Skeletal muscle satellite cell (primary cell): ENCODE measurements around the gene CCR3.

Source experiments
- H3K27me3 ChIP-seq: 2 replicates; pipeline ENCODE4 v1.7.0; 2013; ENCODE audit warnings: low read length; ENCODE audit not compliant: control insufficient read depth, insufficient read depth
- H3K36me3 ChIP-seq: 2 replicates; pipeline ENCODE4 v1.7.0; 2013; ENCODE audit warnings: mild to moderate bottlenecking, control low read depth, low read length; ENCODE audit not compliant: insufficient read depth
- H3K4me1 ChIP-seq: 2 replicates; pipeline ENCODE4 v1.7.0; 2013; ENCODE audit warnings: low read length; ENCODE audit not compliant: control insufficient read depth, insufficient read depth
- H3K4me2 ChIP-seq: 2 replicates; pipeline ENCODE4 v1.7.0; 2013; ENCODE audit warnings: mild to moderate bottlenecking, low read length
- H3K4me3 ChIP-seq: 2 replicates; pipeline ENCODE4 v1.7.0; 2013; ENCODE audit warnings: low read length
- H3K9ac ChIP-seq: 2 replicates; pipeline ENCODE4 v1.7.0; 2013; ENCODE audit warnings: mild to moderate bottlenecking, low read depth, low read length, moderate library complexity
- H3K9me3 ChIP-seq: replicated peaks from 2 replicates; pipeline ENCODE4 v1.7.0; 2013; ENCODE audit warnings: mild to moderate bottlenecking, control low read depth, low read length

Gene CCR3

DNA sequence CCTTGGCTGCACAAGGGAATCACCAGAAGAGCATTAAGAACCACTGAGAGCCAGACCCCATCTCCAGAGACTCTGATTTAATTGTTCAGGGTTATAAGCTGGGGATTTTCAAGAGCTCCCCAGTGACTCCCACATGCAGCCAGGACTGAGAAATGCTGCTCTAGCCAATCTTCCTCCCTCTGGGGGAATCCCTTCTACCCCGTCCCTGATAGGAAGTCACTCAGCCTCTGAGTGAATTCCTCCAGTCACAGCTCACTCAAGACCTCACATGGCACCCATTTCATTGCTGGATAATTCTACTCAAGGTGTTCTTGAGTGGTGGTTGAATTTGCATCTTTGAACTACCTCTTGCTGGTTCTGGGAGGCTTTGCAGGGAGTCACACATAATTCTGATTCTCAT lies 10.7 kb downstream of the CCR3 start:
- Histone ChIP-seq H3K4me2 (no peak overlapping the region), H3K9me3 (no peaks in the 10 kb centered on the region), H3K4me1 (no peaks in the 10 kb centered on the region), H3K9ac (no peak overlapping the region), H3K27me3 (peaks cover 20% of the 10 kb centered on the region), H3K4me3 (no peak overlapping the region), H3K36me3 (no peaks in the 10 kb centered on the region)

DNA sequence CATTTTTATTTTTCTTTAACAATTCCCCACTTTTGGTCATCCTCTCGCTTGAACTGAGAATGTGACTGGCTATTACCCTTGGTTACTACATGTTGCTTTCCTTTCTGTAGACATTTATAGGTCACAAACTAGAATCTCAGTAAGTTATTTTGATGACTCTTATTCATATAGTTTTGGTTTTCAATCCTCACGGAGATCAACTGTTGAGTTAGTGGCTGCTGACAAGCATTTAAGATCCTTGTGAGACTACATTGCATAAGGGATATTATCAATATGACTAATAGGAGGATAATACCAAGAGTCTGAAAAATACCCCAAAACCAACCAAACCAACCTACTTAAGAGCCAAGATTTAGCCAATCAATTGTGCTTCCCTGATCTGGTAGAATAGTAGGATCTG lies 16.3 kb downstream of the CCR3 start:
- no peaks in the 10 kb centered on the region for H3K36me3 ChIP-seq
- no peaks in the 10 kb centered on the region for H3K4me1 ChIP-seq

DNA sequence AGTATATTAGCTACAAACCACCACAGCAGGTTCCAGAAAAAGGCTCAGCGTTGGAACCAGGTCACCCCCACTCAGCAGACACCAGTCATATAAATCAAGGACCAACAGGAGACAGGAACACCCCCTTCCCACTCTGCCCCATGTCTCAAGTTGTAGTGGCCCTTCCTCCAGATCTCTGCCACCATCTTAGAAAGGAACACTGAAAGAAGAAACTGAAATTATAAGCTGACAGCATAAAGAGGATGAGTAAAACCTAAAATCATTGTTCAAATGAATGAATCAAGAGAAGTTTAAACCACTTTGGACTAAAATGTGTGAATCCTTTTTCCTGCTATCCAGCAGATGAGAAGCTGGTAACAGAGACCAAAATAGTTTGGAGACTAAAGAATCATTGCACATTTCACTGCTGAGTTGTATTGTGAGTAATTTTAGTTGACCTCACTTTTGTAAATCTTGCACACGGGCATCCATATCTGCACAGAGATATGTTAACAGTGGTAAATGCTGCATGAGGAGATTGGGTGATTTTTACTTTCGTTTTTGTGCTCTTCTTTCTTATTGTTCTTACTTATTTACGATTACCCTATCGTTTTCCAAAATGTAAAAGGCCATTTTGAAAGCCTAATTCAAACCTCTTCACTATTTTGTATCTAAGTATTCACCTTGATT lies 19.8 kb downstream of the CCR3 start:
- no peaks in the 10 kb centered on the region for H3K36me3 ChIP-seq
- no peak overlapping the region for H3K4me2 ChIP-seq
- no peak overlapping the region for H3K9ac ChIP-seq
- H3K4me1 ChIP-seq: no peaks in the 10 kb centered on the region
- no peak overlapping the region for H3K4me3 ChIP-seq
- peaks cover 14% of the 10 kb centered on the region for H3K27me3 ChIP-seq
- no peaks in the 10 kb centered on the region for H3K9me3 ChIP-seq

More for the DNA sequence above, 16.3 kb downstream of the CCR3 start:
- no peak overlapping the region for H3K4me2 ChIP-seq
- H3K9ac ChIP-seq: no peak overlapping the region
- H3K9me3 ChIP-seq: no peaks in the 10 kb centered on the region
- peaks cover 25% of the 10 kb centered on the region for H3K27me3 ChIP-seq
- no peak overlapping the region for H3K4me3 ChIP-seq

DNA sequence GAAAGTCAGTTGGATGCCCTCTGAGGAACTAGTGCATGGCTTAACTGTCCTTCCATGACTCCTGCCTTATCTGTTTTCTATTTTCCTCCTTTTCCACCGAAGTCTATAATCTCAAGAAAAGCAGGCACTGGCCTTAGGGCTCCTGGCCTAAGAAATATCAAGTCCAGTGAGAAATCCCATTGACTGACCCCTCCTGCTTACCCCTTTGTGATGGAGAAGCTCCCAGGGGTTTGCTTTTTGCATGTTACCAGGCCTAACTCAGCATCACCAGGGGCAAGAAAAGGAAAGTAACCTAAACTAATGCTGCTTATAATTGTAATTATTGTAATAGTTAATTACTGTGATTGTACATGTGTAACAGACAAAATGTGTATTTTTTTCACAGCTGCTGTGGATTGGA lies 21.7 kb downstream of the CCR3 start:
- Histone ChIP-seq H3K9ac (no peak overlapping the region), H3K36me3 (no peaks in the 10 kb centered on the region), H3K27me3 (peaks cover 10% of the 10 kb centered on the region), H3K4me3 (no peak overlapping the region), H3K9me3 (no peaks in the 10 kb centered on the region), H3K4me2 (no peak overlapping the region), H3K4me1 (no peaks in the 10 kb centered on the region)

DNA sequence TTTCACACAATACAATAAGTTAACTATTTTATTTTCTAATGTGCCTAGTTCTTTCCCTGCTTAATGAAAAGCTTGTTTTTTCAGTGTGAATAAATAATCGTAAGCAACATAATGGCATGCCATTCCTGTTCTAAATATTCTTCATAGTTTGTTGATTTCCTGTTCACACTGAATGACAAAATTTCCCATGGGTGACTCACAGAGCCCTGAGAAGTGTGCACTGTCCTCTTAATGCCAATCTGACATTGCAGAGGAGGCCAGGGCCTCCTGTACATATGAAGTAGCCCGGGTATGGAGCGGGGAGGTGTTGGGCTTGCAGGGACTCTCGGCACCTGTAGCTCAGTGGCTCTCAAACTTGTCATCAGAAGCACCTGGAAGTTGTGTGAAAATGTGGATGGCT lies 24.3 kb downstream of the CCR3 start:
- Histone ChIP-seq H3K9ac (no peak overlapping the region), H3K4me2 (no peak overlapping the region), H3K4me3 (no peak overlapping the region), H3K9me3 (no peaks in the 10 kb centered on the region), H3K36me3 (no peaks in the 10 kb centered on the region), H3K4me1 (no peaks in the 10 kb centered on the region), H3K27me3 (peaks cover 20% of the 10 kb centered on the region)

DNA sequence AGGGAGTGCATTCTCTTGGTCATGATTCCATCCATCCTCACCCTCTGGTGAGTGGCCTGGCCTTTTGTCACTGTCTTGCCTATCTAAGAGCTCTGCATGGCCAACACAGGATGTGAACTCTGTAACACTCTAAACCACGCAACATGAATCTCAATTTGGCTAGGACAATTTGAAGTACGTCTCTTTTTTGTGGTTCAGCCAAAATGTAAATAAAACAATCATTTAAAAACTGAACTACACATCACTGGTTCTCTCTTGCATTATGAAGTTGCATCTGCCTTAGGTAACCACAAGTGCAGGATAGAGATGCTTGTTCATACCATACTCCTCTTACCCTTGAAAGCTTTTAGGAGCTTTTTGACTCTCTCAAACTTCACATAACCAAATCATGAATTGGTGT lies 27.3 kb downstream of the CCR3 start:
- H3K4me2 ChIP-seq: no peak overlapping the region
- H3K4me1 ChIP-seq: no peaks in the 10 kb centered on the region
- no peak overlapping the region for H3K9ac ChIP-seq
- no peaks in the 10 kb centered on the region for H3K9me3 ChIP-seq
- peaks cover 18% of the 10 kb centered on the region for H3K27me3 ChIP-seq
- no peaks in the 10 kb centered on the region for H3K36me3 ChIP-seq
- H3K4me3 ChIP-seq: no peak overlapping the region

DNA sequence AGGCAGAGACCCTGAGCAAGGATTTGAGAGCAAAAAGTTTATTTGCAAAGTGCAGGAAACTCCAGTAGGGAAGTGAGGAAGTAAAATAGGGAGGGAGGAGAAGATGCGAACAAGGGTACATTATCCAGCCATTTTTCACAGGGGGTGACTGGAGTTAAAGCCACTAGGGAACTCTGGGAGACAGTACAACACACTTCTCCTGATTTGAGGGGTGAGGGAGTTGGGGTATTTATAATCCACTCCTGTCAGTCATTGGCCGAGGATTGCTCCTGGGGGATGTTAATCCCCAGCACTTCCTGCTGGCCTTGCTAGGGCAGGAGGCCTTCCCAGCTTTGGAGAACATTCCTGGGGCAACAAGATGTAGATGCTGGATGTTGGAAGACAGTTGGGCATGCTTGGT lies 28.2 kb downstream of the CCR3 start:
- H3K4me1 ChIP-seq: no peaks in the 10 kb centered on the region
- H3K9me3 ChIP-seq: no peaks in the 10 kb centered on the region
- no peak overlapping the region for H3K9ac ChIP-seq
- H3K36me3 ChIP-seq: no peaks in the 10 kb centered on the region
- H3K4me2 ChIP-seq: no peak overlapping the region
- H3K4me3 ChIP-seq: no peak overlapping the region
- peaks cover 18% of the 10 kb centered on the region for H3K27me3 ChIP-seq

DNA sequence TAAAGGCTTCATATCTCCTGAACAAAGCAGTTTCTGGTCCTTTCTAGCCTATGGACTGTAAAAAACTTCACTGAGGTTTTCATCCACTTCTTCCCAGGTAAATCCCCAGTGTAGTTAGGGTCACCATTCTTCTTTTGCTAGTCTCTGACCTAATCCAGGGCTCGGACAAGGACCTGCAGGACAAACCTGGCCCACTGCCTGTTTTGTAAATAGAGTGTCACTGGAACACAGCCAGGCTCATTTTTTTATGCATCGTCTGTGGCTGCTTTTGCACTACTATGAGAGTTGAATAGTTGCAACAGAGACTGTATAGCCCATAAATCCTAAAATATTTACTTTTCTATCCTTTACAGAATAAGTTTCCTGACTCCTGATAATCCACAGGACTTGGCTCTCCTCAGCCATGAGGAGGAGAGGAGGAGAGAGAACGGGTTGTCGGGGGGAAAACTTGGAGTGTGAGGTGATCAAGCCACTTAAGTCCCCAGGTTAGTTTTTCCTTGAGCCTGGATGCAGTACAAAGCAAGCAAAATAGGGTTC lies 29.0 kb downstream of the CCR3 start:
- H3K27me3 ChIP-seq: peaks cover 18% of the 10 kb centered on the region
- no peaks in the 10 kb centered on the region for H3K4me1 ChIP-seq
- H3K4me3 ChIP-seq: no peak overlapping the region
- no peak overlapping the region for H3K4me2 ChIP-seq
- H3K9ac ChIP-seq: no peak overlapping the region
- no peaks in the 10 kb centered on the region for H3K36me3 ChIP-seq
- no peaks in the 10 kb centered on the region for H3K9me3 ChIP-seq

DNA sequence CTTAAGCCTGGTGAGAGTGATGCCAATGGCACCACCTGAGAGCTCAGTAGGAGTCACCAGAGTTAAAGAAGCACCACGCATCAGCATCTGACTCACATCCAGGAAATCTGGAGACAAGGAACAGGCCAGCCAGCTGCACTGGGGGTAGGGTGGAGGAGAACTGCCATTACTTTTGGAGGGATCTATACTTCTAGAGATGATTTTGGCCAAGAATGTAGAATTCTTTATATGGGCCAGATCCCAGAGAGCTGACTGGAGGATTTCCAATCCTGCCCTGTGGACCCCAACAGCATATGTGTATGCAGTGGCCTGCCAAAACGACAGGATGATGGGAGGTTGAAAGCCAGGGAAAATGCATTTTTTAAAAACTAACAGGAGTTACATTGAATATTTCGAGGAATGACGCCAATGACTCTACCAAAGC lies 29.8 kb downstream of the CCR3 start:
- Histone ChIP-seq H3K4me1 (no peaks in the 10 kb centered on the region), H3K36me3 (no peaks in the 10 kb centered on the region)

DNA sequence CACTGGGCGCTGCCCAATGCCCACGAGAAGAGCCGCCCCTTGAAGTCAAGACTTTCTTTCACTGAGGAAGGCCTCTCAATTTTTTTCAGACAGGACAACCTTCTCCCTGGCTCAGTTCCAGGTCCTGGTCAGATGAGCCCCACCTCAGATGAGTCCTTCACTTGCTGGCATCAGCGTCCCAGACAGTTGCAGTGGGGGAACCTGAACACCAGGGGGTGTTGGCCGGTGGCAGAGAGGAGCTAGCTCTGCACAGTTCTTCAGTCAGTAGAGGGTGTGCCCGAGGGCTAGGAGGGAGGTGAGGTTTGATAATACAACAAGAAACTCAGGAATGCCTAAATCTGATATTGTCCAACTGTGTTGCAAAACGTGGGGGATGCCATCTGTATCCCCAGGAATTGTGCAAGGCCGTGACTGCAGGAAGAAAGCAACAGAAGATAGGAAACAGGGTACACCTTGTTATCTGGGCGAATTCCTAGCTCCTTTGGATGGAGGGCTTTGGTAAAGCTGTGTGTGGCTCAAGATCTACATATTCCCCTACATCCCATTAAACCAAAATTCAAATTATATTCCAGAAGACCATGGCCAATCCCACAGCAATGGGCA lies 34.3 kb downstream of the CCR3 start:
- Histone ChIP-seq H3K4me3 (no peak overlapping the region), H3K9ac (no peak overlapping the region), H3K4me2 (no peak overlapping the region), H3K27me3 (peaks cover under 1% of the 10 kb centered on the region), H3K9me3 (peaks cover 2% of the 10 kb centered on the region), H3K4me1 (no peaks in the 10 kb centered on the region), H3K36me3 (no peaks in the 10 kb centered on the region)

More for the DNA sequence above, 29.8 kb downstream of the CCR3 start:
- no peak overlapping the region for H3K4me3 ChIP-seq
- H3K27me3 ChIP-seq: peaks cover 18% of the 10 kb centered on the region
- H3K9ac ChIP-seq: no peak overlapping the region
- H3K4me2 ChIP-seq: no peak overlapping the region
- H3K9me3 ChIP-seq: no peaks in the 10 kb centered on the region

DNA sequence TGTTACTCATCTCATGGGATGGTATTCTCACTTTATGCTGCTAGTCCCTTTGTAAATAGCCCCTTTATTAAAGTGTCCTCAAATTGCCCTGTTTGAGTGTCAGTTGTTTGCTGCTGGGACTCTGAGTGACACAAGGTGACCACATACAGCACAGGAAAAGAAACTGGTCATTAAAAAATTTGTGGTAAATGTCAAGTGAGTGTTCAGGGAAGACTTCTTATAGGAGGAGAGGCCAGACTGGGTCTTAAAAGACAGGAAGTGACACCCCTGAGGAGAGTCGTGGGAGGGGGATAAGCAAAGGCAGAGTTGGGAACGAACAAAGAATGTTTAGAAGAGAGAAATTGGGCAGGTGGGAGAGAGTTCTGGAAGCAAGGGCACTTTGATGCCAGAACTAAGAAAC lies 35.2 kb downstream of the CCR3 start:
- Histone ChIP-seq H3K27me3 (peaks cover 5% of the 10 kb centered on the region), H3K4me3 (no peak overlapping the region), H3K36me3 (no peaks in the 10 kb centered on the region), H3K9me3 (peaks cover 2% of the 10 kb centered on the region), H3K4me2 (no peak overlapping the region), H3K9ac (no peak overlapping the region), H3K4me1 (no peaks in the 10 kb centered on the region)
